Liver (tissue), 9 donors: ENCODE measurements around the gene TTC1. TPM values are rescaled to one million over a fixed set of nuclear protein-coding genes. Genes with fewer than 3 reads are reported as not detected.

ENCODE experiments used
- DNase-seq: peaks from one replicate; pipeline ENCODE4 v3.0.0-alpha.2; 2017; ENCODE audit warnings: low spot score
- H3K27ac ChIP-seq, 2 donors: one replicate each; pipeline ENCODE4 v1.7.0; 2013; ENCODE audit warnings: inconsistent platforms in 2 of 2, low read length in 2 of 2, control low read depth in 1 of 2, low read depth in 1 of 2, mild to moderate bottlenecking in 1 of 2
- H3K27me3 ChIP-seq, 4 donors: one replicate each; pipeline versions ENCODE4 v1.6.1 to v1.7.0; 2013; ENCODE audit warnings: low read length in 3 of 4, inconsistent platforms in 1 of 4, mild to moderate bottlenecking in 1 of 4, moderate library complexity in 1 of 4; ENCODE audit not compliant: control insufficient read depth in 4 of 4, insufficient read depth in 4 of 4
- H3K36me3 ChIP-seq, 4 donors: one replicate each; pipeline versions ENCODE4 v1.6.1 to v1.7.0; 2013; ENCODE audit warnings: low read length in 3 of 4, mild to moderate bottlenecking in 3 of 4, low read depth in 1 of 4, moderate library complexity in 1 of 4; ENCODE audit not compliant: control insufficient read depth in 4 of 4, insufficient read depth in 3 of 4
- H3K4me1 ChIP-seq, 4 donors: one replicate each; pipeline versions ENCODE4 v1.6.1 to v1.7.0; 2013; ENCODE audit warnings: low read length in 3 of 4, mild to moderate bottlenecking in 3 of 4, moderate library complexity in 1 of 4; ENCODE audit not compliant: control insufficient read depth in 4 of 4, insufficient read depth in 4 of 4
- H3K4me3 ChIP-seq, 3 donors: one replicate each; pipeline versions ENCODE4 v1.6.1 to v1.7.0; 2013; ENCODE audit warnings: low read length in 3 of 3, control low read depth in 1 of 3, low read depth in 1 of 3, mild to moderate bottlenecking in 1 of 3
- H3K9ac ChIP-seq, 2 donors: one replicate each; pipeline ENCODE4 v1.7.0; 2013; ENCODE audit warnings: low read length in 2 of 2, mild to moderate bottlenecking in 2 of 2, moderate library complexity in 2 of 2, control low read depth in 1 of 2, low read depth in 1 of 2
- H3K9me3 ChIP-seq, 4 donors: one replicate each; pipeline versions ENCODE4 v1.6.1 to v1.7.0; 2013; ENCODE audit warnings: low read length in 3 of 4; ENCODE audit not compliant: control insufficient read depth in 4 of 4
- CTCF ChIP-seq: fragments of 150-350 bp; IDR thresholded peaks from 2 replicates; pipeline ENCODE4 v1.5.1; 2017; ENCODE audit warnings: improper control_type of control experiment, low read depth, low read length; ENCODE audit not compliant: missing input control
- EGR1 ChIP-seq, 2 donors: IDR thresholded peaks; 2 replicates each; pipeline ENCODE4 v1.6.1; 2016 to 2018; ENCODE audit warnings: antibody characterized with exemption in 2 of 2, low read depth in 2 of 2
- FOXA1 ChIP-seq: IDR thresholded peaks from 2 replicates; pipeline ENCODE4 v1.6.1; 2016; ENCODE audit warnings: antibody characterized with exemption
- FOXA2 ChIP-seq: IDR thresholded peaks from 2 replicates; pipeline ENCODE4 v1.6.1; 2016; ENCODE audit warnings: antibody characterized with exemption
- GABPA ChIP-seq, 2 donors: IDR thresholded peaks in 1 of 2; conservative IDR thresholded peaks in 1 of 2; 2 replicates each; pipeline ENCODE4 v1.6.1; 2016; ENCODE audit warnings: antibody characterized with exemption in 2 of 2, mild to moderate bottlenecking in 1 of 2, moderate library complexity in 1 of 2
- HNF4A ChIP-seq, 2 donors: conservative IDR thresholded peaks; 2 replicates each; pipeline ENCODE4 v1.6.1; 2016; ENCODE audit warnings: antibody characterized with exemption in 2 of 2, mild to moderate bottlenecking in 2 of 2
- HNF4G ChIP-seq: IDR thresholded peaks from 2 replicates; pipeline ENCODE4 v1.6.1; 2016; ENCODE audit warnings: antibody characterized with exemption
- JUND ChIP-seq, 2 donors: IDR thresholded peaks; 2 replicates each; pipeline ENCODE4 v1.6.1; 2016; ENCODE audit warnings: antibody characterized with exemption in 2 of 2
- NR2F2 ChIP-seq: IDR thresholded peaks from 2 replicates; pipeline ENCODE4 v1.6.1; 2016; ENCODE audit warnings: antibody characterized with exemption
- RAD21 ChIP-seq, 2 donors: IDR thresholded peaks; 2 replicates each; pipeline ENCODE4 v1.6.1; 2016; ENCODE audit warnings: antibody characterized with exemption in 2 of 2, mild to moderate bottlenecking in 2 of 2
- RXRA ChIP-seq, 2 donors: IDR thresholded peaks; 2 replicates each; pipeline ENCODE4 v1.6.1; 2017 to 2018; ENCODE audit warnings: antibody characterized with exemption in 2 of 2, mild to moderate bottlenecking in 1 of 2
- SP1 ChIP-seq: IDR thresholded peaks from 2 replicates; pipeline ENCODE4 v1.6.1; 2018; ENCODE audit warnings: antibody characterized with exemption, mild to moderate bottlenecking
- TAF1 ChIP-seq: conservative IDR thresholded peaks from 2 replicates; pipeline ENCODE4 v1.6.1; 2016; ENCODE audit warnings: antibody characterized with exemption, mild to moderate bottlenecking
- YY1 ChIP-seq: IDR thresholded peaks from 2 replicates; pipeline ENCODE4 v1.6.1; 2016; ENCODE audit warnings: antibody characterized with exemption, mild to moderate bottlenecking
- ZBTB33 ChIP-seq: IDR thresholded peaks from 2 replicates; pipeline ENCODE4 v1.6.1; 2016; ENCODE audit warnings: antibody characterized with exemption
- WGBS: extraction: QIAGEN DNeasy Blood & Tissue Kit; methylation state at CpG from one replicate; pipeline ENCODE4 v1.1.7; 2013; 5-methylcytosine and 5-hydroxymethylcytosine counted together
- polyA plus RNA-seq, 2 donors: library from polyadenylated mRNA; stranded (reverse) in 1 of 2; unstranded in 1 of 2; fragments of 200-250 nt in 1 of 2; fragments of >200 nt in 1 of 2; fragmentation: Nextera tagmentation in 1 of 2; extraction: Ambion mirVana in 1 of 2; gene quantifications; one replicate each; pipeline versions ENCODE4 v1.2.1 to v1.2.3, GENCODE V29; 2013 to 2015
- total RNA-seq, 2 donors: library from RNA; depleted of rRNA; stranded (reverse); fragments of >200 nt; gene quantifications; one replicate each; pipeline ENCODE4 v1.2.3, GENCODE V29; 2014
- TF ChIP-seq, protein P1 (sequence below): IDR thresholded peaks from 2 replicates; pipeline ENCODE4 v1.6.1; 2016; ENCODE audit warnings: antibody characterized with exemption, mild to moderate bottlenecking
- TF ChIP-seq, protein P2 (sequence below): IDR thresholded peaks from 2 replicates; pipeline ENCODE4 v1.6.1; 2016; ENCODE audit warnings: antibody characterized with exemption
- TF ChIP-seq, protein P3 (sequence below): IDR thresholded peaks from 2 replicates; pipeline ENCODE4 v1.6.1; 2016; ENCODE audit warnings: antibody characterized with exemption
- donor health status: healthy.
- donor health status: healthy.
- donor health status: healthy.
- donor health status: healthy.
- donor health status: healthy.

Gene TTC1
- total and polyA plus RNA-seq, 4 donors: 18.0 to 35.5 (median 22.2) TPM

DNA sequence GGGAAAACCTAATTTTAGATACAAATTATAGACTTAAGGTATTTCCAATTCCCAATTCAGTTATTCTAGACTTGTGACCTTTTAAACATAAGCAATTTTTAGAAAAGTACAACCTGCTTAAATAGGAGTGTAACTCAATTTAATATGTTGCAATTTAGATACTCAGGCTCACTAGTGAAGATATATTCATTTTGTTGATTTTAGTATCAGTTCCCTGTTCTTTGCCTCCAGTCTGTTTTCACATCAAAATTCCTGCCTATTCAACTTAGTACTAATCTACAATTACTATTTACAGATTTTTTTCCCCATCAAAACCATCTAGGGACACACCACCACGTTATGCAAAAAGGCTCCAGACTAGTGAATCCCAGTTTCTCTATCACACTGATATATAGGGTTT is 79.9 kb downstream of the TTC1 start:
- TF ChIP-seq CTCF (no peak), HNF4G (no peak), FOXA2 (no peak), YY1 (no peak), HNF4A (conservative IDR thresholded peaks at IDR 0.05) (no peak), RXRA (IDR thresholded peaks at IDR 0.05) (no peak), EGR1 (IDR thresholded peaks at IDR 0.05; ENCODE audit: low read depth in 2 of 2) (no peak), FOXA1 (no peak), ZBTB33 (no peak), NR2F2 (no peak), RAD21 (IDR thresholded peaks at IDR 0.05) (no peak), SP1 (no peak), TAF1 (no peak), JUND (IDR thresholded peaks at IDR 0.05) (no peak)
- TF ChIP-seq, protein P1, sequence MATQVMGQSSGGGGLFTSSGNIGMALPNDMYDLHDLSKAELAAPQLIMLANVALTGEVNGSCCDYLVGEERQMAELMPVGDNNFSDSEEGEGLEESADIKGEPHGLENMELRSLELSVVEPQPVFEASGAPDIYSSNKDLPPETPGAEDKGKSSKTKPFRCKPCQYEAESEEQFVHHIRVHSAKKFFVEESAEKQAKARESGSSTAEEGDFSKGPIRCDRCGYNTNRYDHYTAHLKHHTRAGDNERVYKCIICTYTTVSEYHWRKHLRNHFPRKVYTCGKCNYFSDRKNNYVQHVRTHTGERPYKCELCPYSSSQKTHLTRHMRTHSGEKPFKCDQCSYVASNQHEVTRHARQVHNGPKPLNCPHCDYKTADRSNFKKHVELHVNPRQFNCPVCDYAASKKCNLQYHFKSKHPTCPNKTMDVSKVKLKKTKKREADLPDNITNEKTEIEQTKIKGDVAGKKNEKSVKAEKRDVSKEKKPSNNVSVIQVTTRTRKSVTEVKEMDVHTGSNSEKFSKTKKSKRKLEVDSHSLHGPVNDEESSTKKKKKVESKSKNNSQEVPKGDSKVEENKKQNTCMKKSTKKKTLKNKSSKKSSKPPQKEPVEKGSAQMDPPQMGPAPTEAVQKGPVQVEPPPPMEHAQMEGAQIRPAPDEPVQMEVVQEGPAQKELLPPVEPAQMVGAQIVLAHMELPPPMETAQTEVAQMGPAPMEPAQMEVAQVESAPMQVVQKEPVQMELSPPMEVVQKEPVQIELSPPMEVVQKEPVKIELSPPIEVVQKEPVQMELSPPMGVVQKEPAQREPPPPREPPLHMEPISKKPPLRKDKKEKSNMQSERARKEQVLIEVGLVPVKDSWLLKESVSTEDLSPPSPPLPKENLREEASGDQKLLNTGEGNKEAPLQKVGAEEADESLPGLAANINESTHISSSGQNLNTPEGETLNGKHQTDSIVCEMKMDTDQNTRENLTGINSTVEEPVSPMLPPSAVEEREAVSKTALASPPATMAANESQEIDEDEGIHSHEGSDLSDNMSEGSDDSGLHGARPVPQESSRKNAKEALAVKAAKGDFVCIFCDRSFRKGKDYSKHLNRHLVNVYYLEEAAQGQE: no peak
- TF ChIP-seq, protein P2, sequence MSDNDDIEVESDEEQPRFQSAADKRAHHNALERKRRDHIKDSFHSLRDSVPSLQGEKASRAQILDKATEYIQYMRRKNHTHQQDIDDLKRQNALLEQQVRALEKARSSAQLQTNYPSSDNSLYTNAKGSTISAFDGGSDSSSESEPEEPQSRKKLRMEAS: no peak
- TF ChIP-seq, protein P3, sequence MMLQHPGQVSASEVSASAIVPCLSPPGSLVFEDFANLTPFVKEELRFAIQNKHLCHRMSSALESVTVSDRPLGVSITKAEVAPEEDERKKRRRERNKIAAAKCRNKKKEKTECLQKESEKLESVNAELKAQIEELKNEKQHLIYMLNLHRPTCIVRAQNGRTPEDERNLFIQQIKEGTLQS: no peak
- H3K27me3 ChIP-seq: no peaks in the 10 kb centered on the region
- no peaks in the 10 kb centered on the region for H3K9me3 ChIP-seq
- no peak overlapping the region for H3K27ac ChIP-seq
- WGBS: 93% methylated on average over 1 of the region's 1 CpG
- no peak for DNase-seq
- H3K36me3 ChIP-seq: peaks cover 3 to 17% (median 14%) of the 10 kb centered on the region in 4 donors
- no peak overlapping the region for H3K9ac ChIP-seq
- H3K4me3 ChIP-seq: no peak overlapping the region
- H3K4me1 ChIP-seq: no peaks in the 10 kb centered on the region

DNA sequence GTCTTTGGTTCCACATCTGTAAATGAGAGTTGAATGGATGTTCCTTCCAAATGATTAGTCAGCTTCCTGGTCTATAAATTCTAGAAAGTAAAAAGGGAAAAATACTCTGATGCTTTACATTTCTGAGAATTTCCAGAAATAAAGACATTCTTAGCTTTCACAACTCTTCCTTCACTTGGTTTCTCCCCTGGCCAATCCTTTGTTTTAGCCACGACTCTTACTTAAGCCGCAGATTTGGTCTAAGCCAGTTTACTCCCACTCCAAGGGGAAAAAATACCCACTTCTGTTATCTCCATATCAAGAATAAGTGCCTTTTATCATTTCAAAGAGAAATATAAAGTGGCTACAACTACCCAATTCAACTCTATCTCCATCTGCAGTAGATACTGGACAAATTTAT is 80.6 kb downstream of the TTC1 start:
- WGBS: 93% methylated on average over 2 of the region's 2 CpGs

More for the DNA sequence above, 80.6 kb downstream of the TTC1 start:
- no peak for DNase-seq
- Histone ChIP-seq H3K9me3 (no peaks in the 10 kb centered on the region), H3K36me3 (peaks cover 3 to 17% (median 15%) of the 10 kb centered on the region in 4 donors), H3K4me1 (no peaks in the 10 kb centered on the region), H3K27me3 (no peaks in the 10 kb centered on the region), H3K9ac (no peak overlapping the region), H3K27ac (no peak overlapping the region), H3K4me3 (no peak overlapping the region)
- TF ChIP-seq GABPA (IDR thresholded peaks at IDR 0.05 in 1 of 2, conservative IDR thresholded peaks at IDR 0.05 in 1 of 2): no peak
- no peak for TF ChIP-seq JUND (IDR thresholded peaks at IDR 0.05)
